Measurements from ENCODE around the gene ZRANB3.

- TF ChIP-seq REST (IDR thresholded peaks at IDR 0.05) (no peak), CTCF (IDR thresholded peaks at IDR 0.05; ENCODE audit: low read depth, low read length, missing input control) (no peak)
Measured at GRCh38 chr2:135168204-135168856, 362.7 kb downstream of the ZRANB3 start.

All from liver (tissue), 2 donors.